Peyer's patch (tissue), 4 donors: ENCODE results near the gene BRAT1.

Experiments used
- CTCF ChIP-seq, 6 experiments: fragments of 450-650 bp in 4 of 6; fragments of 200-600 bp in 2 of 6; sonication (generic) in 1 of 6; IDR thresholded peaks; one replicate each; pipeline ENCODE4 v1.5.1; 2017 to 2019; ENCODE audit warnings: antibody characterized with exemption in 6 of 6, mild to moderate bottlenecking in 3 of 6, moderate library complexity in 1 of 6
- POLR2A ChIP-seq, 2 donors: fragments of 450-650 bp; IDR thresholded peaks; one replicate each; pipeline ENCODE4 v1.5.1; 2017; ENCODE audit warnings: antibody characterized with exemption in 2 of 2, mild to moderate bottlenecking in 2 of 2, moderate library complexity in 2 of 2

GRCh38 chr7:2527505-2528467 lies 27.5 kb downstream of the BRAT1 start:
- no peak for TF ChIP-seq CTCF (IDR thresholded peaks at IDR 0.05)
- TF ChIP-seq POLR2A (IDR thresholded peaks at IDR 0.05) = no peak
